ENCODE results near the gene IFNA13. TPM values are rescaled to one million over a fixed set of nuclear protein-coding genes. Genes with fewer than 3 reads are reported as not detected.
A peak's percentile ranks its signal among the peaks of the same experiment; 100 is the strongest.

IFNA13 gene
- total RNA-seq, 4 donors from 2014 or later = not detected

- H3K4me3 ChIP-seq = no peak overlapping the region
- peaks cover 15% of the 10 kb centered on the region for H3K27me3 ChIP-seq
- WGBS, 2 donors (ENCODE audit: low coverage in 1 of 2) = 86 to 89% methylated on average over 2 to 4 of the region's 4 CpGs
- TF ChIP-seq POLR2A (IDR thresholded peaks at IDR 0.05) = no peak
- TF ChIP-seq EP300 (IDR thresholded peaks at IDR 0.05; ENCODE audit: low read depth) = no peak
- no peak for TF ChIP-seq CTCF (IDR thresholded peaks at IDR 0.05)
- no peak for TF ChIP-seq POLR2AphosphoS5 (IDR thresholded peaks at IDR 0.05)
- DNase-seq = no peak
- peaks cover 0 to 4% of the 10 kb centered on the region in 2 donors for H3K9me3 ChIP-seq
- in situ Hi-C loops (cut with MboI; ENCODE audit: low pct_ligation_motif_present in 1 of 4, low pct_unique_long_range_greater_than_20kb in 1 of 4, low sequenced_read_pairs in 3 of 4) (no loop called here), intact Hi-C loops (cut with DNase I; ENCODE audit: low total_unique reads) (no loop called here)
- H3K36me3 ChIP-seq = no peaks in the 10 kb centered on the region
- no peak overlapping the region for H3K27ac ChIP-seq
- H3K4me1 ChIP-seq = peaks cover 0 to 5% (median 0%) of the 10 kb centered on the region in 4 donors
Observed at GRCh38 chr9:21340735-21341134, 27.1 kb downstream of the IFNA13 start.

- no peaks in the 10 kb centered on the region for H3K27me3 ChIP-seq
- H3K4me3 ChIP-seq = no peak overlapping the region
- no peak for DNase-seq
- peaks cover 6 to 37% (median 28%) of the 10 kb centered on the region in 4 donors for H3K4me1 ChIP-seq
- no peak for TF ChIP-seq POLR2AphosphoS5 (IDR thresholded peaks at IDR 0.05)
- no peak for TF ChIP-seq POLR2A (IDR thresholded peaks at IDR 0.05)
- TF ChIP-seq CTCF (IDR thresholded peaks at IDR 0.05) = no peak
- TF ChIP-seq EP300 (IDR thresholded peaks at IDR 0.05; ENCODE audit: low read depth) = no peak
- no peaks in the 10 kb centered on the region for H3K9me3 ChIP-seq
- intact Hi-C loops (cut with DNase I; ENCODE audit: low total_unique reads) = no loop called here
- in situ Hi-C loops (cut with MboI; ENCODE audit: low pct_ligation_motif_present in 1 of 4, low pct_unique_long_range_greater_than_20kb in 1 of 4, low sequenced_read_pairs in 3 of 4) = no loop called here
- H3K27ac ChIP-seq = no peak overlapping the region
- no peaks in the 10 kb centered on the region for H3K36me3 ChIP-seq
Observed at GRCh38 chr9:21336457-21336856, 31.4 kb downstream of the IFNA13 start.

GRCh38 chr9:21334701-21335632, 32.9 kb downstream of the IFNA13 start, which contains the start of gene KLHL9:
Gene KLHL9 (minus strand): TSS chr9:21335404. CDS start chr9:21334859, 545 bp downstream.
- intact Hi-C loops (cut with DNase I; ENCODE audit: low total_unique reads) = no loop called here
- no peak for TF ChIP-seq CTCF (IDR thresholded peaks at IDR 0.05)
- peak; percentile 59 to 83 (median 77) for TF ChIP-seq POLR2AphosphoS5 (IDR thresholded peaks at IDR 0.05)
- peak; percentile 69 for TF ChIP-seq POLR2A (IDR thresholded peaks at IDR 0.05)
- Histone ChIP-seq H3K4me1 (peaks cover 6 to 52% (median 34%) of the 10 kb centered on the region in 4 donors), H3K4me3 (peak within 1 kb of the TSS; percentile 44 to 82 (median 68)), H3K36me3 (no peaks in the 10 kb centered on the region), H3K27me3 (no peaks in the 10 kb centered on the region), H3K27ac (peak within 1 kb of the TSS; percentile 91 to 96 (median 94)), H3K9me3 (no peaks in the 10 kb centered on the region)
- DNase-seq = peak; percentile 94
- WGBS, 2 donors (ENCODE audit: low coverage in 1 of 2) = 0 to 1% methylated on average over 5 to 37 of the region's 55 CpGs
- in situ Hi-C loops (cut with MboI; ENCODE audit: low pct_ligation_motif_present in 1 of 4, low pct_unique_long_range_greater_than_20kb in 1 of 4, low sequenced_read_pairs in 3 of 4) = no loop called here

- peak overlapping the region in 1 of 4 donors; percentile 67 for H3K4me3 ChIP-seq
- WGBS, 2 donors (ENCODE audit: low coverage in 1 of 2) = 97% methylated on average over 2 of the region's 2 CpGs; no CpG with 5 or more reads in 1 of the 2 donors
- H3K9me3 ChIP-seq = no peaks in the 10 kb centered on the region
- H3K36me3 ChIP-seq = no peaks in the 10 kb centered on the region
- peaks cover 6 to 68% (median 38%) of the 10 kb centered on the region in 4 donors for H3K4me1 ChIP-seq
- no peak for TF ChIP-seq EP300 (IDR thresholded peaks at IDR 0.05; ENCODE audit: low read depth)
- no peak for TF ChIP-seq CTCF (IDR thresholded peaks at IDR 0.05)
- TF ChIP-seq POLR2AphosphoS5 (IDR thresholded peaks at IDR 0.05) = no peak
- no peak for TF ChIP-seq POLR2A (IDR thresholded peaks at IDR 0.05)
- no peak overlapping the region for H3K27ac ChIP-seq
- intact Hi-C loops (cut with DNase I; ENCODE audit: low total_unique reads) (no loop called here), in situ Hi-C loops (cut with MboI; ENCODE audit: low pct_ligation_motif_present in 1 of 4, low pct_unique_long_range_greater_than_20kb in 1 of 4, low sequenced_read_pairs in 3 of 4) (no loop called here)
- no peaks in the 10 kb centered on the region for H3K27me3 ChIP-seq
- no peak for DNase-seq
Observed at GRCh38 chr9:21333226-21333625, 34.6 kb downstream of the IFNA13 start.
